ENCODE results near the gene FAM184A.

The FAM184A gene

GRCh38 chr6:118921084-118921483, 157.4 kb downstream of the FAM184A start:
- in situ Hi-C loops (cut with MboI; ENCODE audit: low sequenced_read_pairs): no loop called here

GRCh38 chr6:118918329-118918725, 160.1 kb downstream of the FAM184A start:
- in situ Hi-C loops (cut with MboI; ENCODE audit: low sequenced_read_pairs): no loop called here

- in situ Hi-C loops (cut with MboI; ENCODE audit: low sequenced_read_pairs): no loop called here
These were observed 160.7 kb downstream of the FAM184A start for GRCh38 chr6:118917546-118918328.

GRCh38 chr6:118914598-118914997, 163.9 kb downstream of the FAM184A start:
- in situ Hi-C loops (cut with MboI; ENCODE audit: low sequenced_read_pairs): no loop called here

GRCh38 chr6:118913161-118913560, 165.3 kb downstream of the FAM184A start:
- in situ Hi-C loops (cut with MboI; ENCODE audit: low sequenced_read_pairs): no loop called here

- in situ Hi-C loops (cut with MboI; ENCODE audit: low sequenced_read_pairs): no loop called here
These were observed 165.8 kb downstream of the FAM184A start for GRCh38 chr6:118912646-118913045.
